ENCODE data around the gene CDH18. TPM values are rescaled to one million over a fixed set of nuclear protein-coding genes. Genes with fewer than 3 reads are reported as not detected.

Gene CDH18
- total and polyA plus RNA-seq, 2 donors (not counting 3 experiments of a cell fraction or from before 2014, with no cell fraction given) = 0.06 TPM; not detected in 1

GRCh38 chr5:19577882-19578281 lies 410.1 kb downstream of the CDH18 start:
- CTCF ChIA-PET = no interaction called here

More at GRCh38 chr5:19577882-19578281, 410.1 kb downstream of the CDH18 start:
- Histone ChIP-seq H3K4me2 (ENCODE audit: insufficient read depth, low read length) (no peak overlapping the region), H2AFZ (ENCODE audit: low read depth, low read length) (no peak overlapping the region), H3K79me2 (ENCODE audit: control insufficient read depth, insufficient read depth, low read length) (no peaks in the 10 kb centered on the region), H3K4me3 (replicated peaks in 1 of 3; ENCODE audit: insufficient read depth in 1 of 3, low read depth in 1 of 3, low read length in 3 of 3) (no peak overlapping the region), H3K9me3 (replicated peaks; ENCODE audit: control insufficient read depth, insufficient read depth, low read length) (no peaks in the 10 kb centered on the region), H3K9ac (replicated peaks; ENCODE audit: extremely low read depth, insufficient read depth, low read length) (no peak overlapping the region), H3K36me3 (ENCODE audit: control insufficient read depth in 2 of 2, extremely low read depth in 1 of 2, insufficient read depth in 2 of 2, low read length in 2 of 2) (no peaks in the 10 kb centered on the region), H3K4me1 (ENCODE audit: control insufficient read depth, extremely low read depth, insufficient read depth, low read length) (no peaks in the 10 kb centered on the region), H4K20me1 (replicated peaks; ENCODE audit: control insufficient read depth, extremely low read depth, insufficient read depth, low read length) (no peaks in the 10 kb centered on the region), H3K9me1 (replicated peaks; ENCODE audit: control insufficient read depth, extremely low read depth, insufficient read depth, low read length) (no peaks in the 10 kb centered on the region), H3K27me3 (ENCODE audit: control insufficient read depth in 2 of 2, insufficient read depth in 2 of 2, low read length in 2 of 2) (no peaks in the 10 kb centered on the region), H3K27ac (ENCODE audit: insufficient read depth, low read depth, low read length) (no peak overlapping the region)
- FAIRE-seq (no peak), DNase-seq (ENCODE audit: low read depth, low spot score) (no peak)
- no peak for TF ChIP-seq FOS (IDR thresholded peaks at IDR 0.05; ENCODE audit: borderline replicate concordance, insufficient read depth, low read length)
- no peak for TF ChIP-seq GATA2 (IDR thresholded peaks at IDR 0.05; ENCODE audit: insufficient read depth, insufficient read length, low read depth, low read length)
- no peak for TF ChIP-seq CTCF (IDR thresholded peaks at IDR 0.05; ENCODE audit: extremely low read depth in 1 of 2, insufficient read depth in 1 of 2, low read depth in 1 of 2, low read length in 2 of 2)
- no peak for TF ChIP-seq MAX (IDR thresholded peaks at IDR 0.05; ENCODE audit: insufficient read depth, insufficient read length)
- no peak for TF ChIP-seq EZH2 (IDR thresholded peaks at IDR 0.05; ENCODE audit: borderline replicate concordance, low read depth, low read length, severe bottlenecking)
- TF ChIP-seq POLR2AphosphoS5 (IDR thresholded peaks at IDR 0.05; ENCODE audit: insufficient read depth, low read depth, low read length) = no peak
- TF ChIP-seq JUN (IDR thresholded peaks at IDR 0.05; ENCODE audit: borderline replicate concordance, insufficient read depth, insufficient read length, low read depth) = no peak
- intact Hi-C loops (cut with micrococcal nuclease) = no loop called here
- no TSS peak for BruUV-seq (replicated peaks)
- POLR2A ChIA-PET = no interaction called here
- dilution Hi-C loops (cut with MboI; ENCODE audit: extremely low pct_ligation_motif_present, low sequenced_read_pairs) = no loop called here

All from endothelial cell of umbilical vein (primary cell).